ENCODE measurements around the gene ZNF143.
A peak's percentile ranks its signal among the peaks of the same experiment; 100 is the strongest.
"Not testable (repeated sequence)": the region's sequence is repeated elsewhere in the genome, so short reads cannot be mapped to it uniquely, and the experiment has no call there.

The ZNF143 gene

GRCh38 chr11:9460322-9461062 lies at the start of gene ZNF143:
Gene ZNF143 (plus strand): TSS chr11:9461012. CDS start chr11:9471309, 10,297 bp downstream.
- H3K27ac ChIP-seq = peak within 1 kb of the TSS; percentile 100
- TF ChIP-seq CTCF (IDR thresholded peaks at IDR 0.05) (no peak), ZFX (IDR thresholded peaks at IDR 0.05; ENCODE audit: borderline replicate concordance) (no peak)

- H3K27ac ChIP-seq = no peak overlapping the region
- TF ChIP-seq ZFX (IDR thresholded peaks at IDR 0.05; ENCODE audit: borderline replicate concordance) (no peak), CTCF (IDR thresholded peaks at IDR 0.05) (no peak)
These were observed 32.1 kb upstream of the ZNF143 start for GRCh38 chr11:9428706-9429105.

GRCh38 chr11:9438611-9439010 lies 22.2 kb upstream of the ZNF143 start:
- no peak overlapping the region for H3K27ac ChIP-seq
- TF ChIP-seq CTCF (IDR thresholded peaks at IDR 0.05) (no peak), ZFX (IDR thresholded peaks at IDR 0.05; ENCODE audit: borderline replicate concordance) (no peak)

GRCh38 chr11:9446230-9446629 lies 14.6 kb upstream of the ZNF143 start:
- TF ChIP-seq ZFX (IDR thresholded peaks at IDR 0.05; ENCODE audit: borderline replicate concordance) (no peak), CTCF (IDR thresholded peaks at IDR 0.05) (no peak)

GRCh38 chr11:9448576-9449352 lies 12.0 kb upstream of the ZNF143 start:
- TF ChIP-seq CTCF (IDR thresholded peaks at IDR 0.05) (no peak), ZFX (IDR thresholded peaks at IDR 0.05; ENCODE audit: borderline replicate concordance) (no peak)
- no peak overlapping the region for H3K27ac ChIP-seq

More at GRCh38 chr11:9446230-9446629, 14.6 kb upstream of the ZNF143 start:
- H3K27ac ChIP-seq = no peak overlapping the region

GRCh38 chr11:9452023-9452422 lies 8.8 kb upstream of the ZNF143 start:
- H3K27ac ChIP-seq = not testable (repeated sequence)

- no peak for TF ChIP-seq CTCF (IDR thresholded peaks at IDR 0.05)
- no peak for TF ChIP-seq ZFX (IDR thresholded peaks at IDR 0.05; ENCODE audit: borderline replicate concordance)
- H3K27ac ChIP-seq = no peak overlapping the region
These were observed 5.1 kb upstream of the ZNF143 start for GRCh38 chr11:9455722-9456121.
